SK-N-MC (cell line): ENCODE results near the gene CELF1.

ENCODE experiments used
- EZH2 ChIP-seq: fragments of 200-600 bp; sonication (generic); IDR thresholded peaks from one replicate; pipeline ENCODE4 v1.6.1; 2017; ENCODE audit warnings: antibody characterized with exemption
- FOXP2 ChIP-seq: optimal IDR thresholded peaks from 2 replicates; pipeline ENCODE3; 2011; ENCODE audit warnings: mild to moderate bottlenecking, moderate library complexity; ENCODE audit not compliant: insufficient read depth; ENCODE audit errors: extremely low read length, control extremely low read depth
- POLR2AphosphoS5 ChIP-seq: IDR thresholded peaks from 2 replicates; pipeline ENCODE4 v1.6.1; 2012; ENCODE audit warnings: mild to moderate bottlenecking, low read depth, low read length, borderline replicate concordance

DNA sequence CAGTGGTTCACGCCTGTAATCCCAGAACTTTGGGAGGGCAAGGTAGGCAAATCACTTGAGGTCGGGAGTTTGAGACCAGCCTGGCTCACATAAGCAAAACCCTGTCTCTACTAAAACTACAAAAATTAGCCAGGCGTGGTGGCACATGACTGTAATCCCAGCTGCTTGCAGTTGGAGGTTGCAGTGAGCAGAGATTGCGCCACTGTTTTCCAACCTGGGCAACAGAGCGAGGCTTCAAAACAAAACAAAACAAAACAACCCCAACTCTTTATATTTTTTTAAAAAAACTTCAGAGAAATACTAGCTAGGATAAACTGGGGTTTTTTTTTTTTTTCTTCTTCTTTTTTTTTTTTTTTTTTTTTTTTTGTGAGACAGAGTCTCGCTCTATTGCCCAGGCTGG is 72.2 kb downstream of the CELF1 start:
- no peak for TF ChIP-seq POLR2AphosphoS5
- TF ChIP-seq FOXP2 = no peak
- TF ChIP-seq EZH2 = no peak
